NCI-H146 (cell line): ENCODE measurements around the gene CATSPERZ.
"Not testable (repeated sequence)": the region's sequence is repeated elsewhere in the genome, so short reads cannot be mapped to it uniquely, and the experiment has no call there.

Experiments used
- DNase-seq: peaks from one replicate; lab custom pipeline; 2025; lab: John Stamatoyannopoulos, UW

The CATSPERZ gene

DNA sequence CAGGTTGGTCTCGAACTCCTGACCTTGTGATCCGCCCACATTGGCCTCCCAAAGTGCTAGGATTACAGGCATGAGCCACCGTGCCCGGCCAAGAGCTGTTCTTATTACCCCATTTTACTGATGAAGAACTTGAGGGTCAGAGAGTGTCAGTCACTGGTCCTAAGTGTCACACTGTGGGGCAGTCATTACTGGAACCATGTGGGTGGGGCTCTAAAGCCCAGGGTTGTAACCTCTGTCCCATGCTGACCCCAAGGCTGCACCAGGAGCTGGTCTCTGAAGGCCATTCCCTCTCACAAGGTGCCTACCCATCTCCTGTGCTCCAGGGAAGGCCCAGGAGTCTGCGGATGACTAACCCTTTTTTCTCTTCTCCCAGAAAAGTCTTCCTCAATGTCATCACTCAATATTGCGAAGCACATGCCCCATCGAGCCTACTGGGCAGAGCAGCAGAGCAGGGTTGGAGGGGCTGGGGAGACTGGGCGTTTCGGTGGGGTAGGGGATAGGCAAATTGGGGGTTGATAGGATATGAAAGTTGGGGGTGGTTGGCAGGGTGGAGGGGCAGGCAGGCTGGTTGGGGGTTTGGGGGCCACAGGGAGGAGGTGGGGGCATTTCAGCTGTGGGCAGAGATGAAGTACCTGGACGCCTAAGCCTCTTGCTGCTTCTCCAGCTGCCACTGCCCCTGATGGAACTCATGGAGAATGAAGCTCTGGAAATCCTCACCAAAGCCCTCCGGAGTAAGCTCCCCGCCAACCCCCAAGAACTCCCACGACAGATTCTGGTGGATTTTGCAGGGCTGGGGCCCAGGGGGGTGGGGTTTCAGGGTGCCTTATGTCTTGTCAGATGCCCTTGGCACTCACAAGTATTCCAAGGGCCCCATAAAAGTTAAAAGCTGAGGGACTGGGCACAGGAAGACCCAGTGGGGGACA lies 3.2 kb downstream of the CATSPERZ start:
- no peak for DNase-seq

DNA sequence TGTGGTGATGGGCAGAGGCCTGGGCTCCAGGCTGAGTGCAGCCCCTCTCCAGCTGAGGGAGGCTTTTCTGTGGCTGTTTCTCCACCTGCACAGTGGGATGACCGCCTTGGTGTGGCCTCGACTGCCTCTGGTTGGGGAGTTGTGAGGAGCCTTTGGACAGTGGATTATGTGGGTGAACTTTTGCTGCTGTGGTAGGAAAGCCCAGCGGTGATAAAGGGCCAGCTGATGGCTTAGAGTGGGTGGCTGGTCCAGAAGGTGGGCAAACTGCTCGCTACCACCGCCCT lies 3.8 kb downstream of the CATSPERZ start:
- no peak for DNase-seq

DNA sequence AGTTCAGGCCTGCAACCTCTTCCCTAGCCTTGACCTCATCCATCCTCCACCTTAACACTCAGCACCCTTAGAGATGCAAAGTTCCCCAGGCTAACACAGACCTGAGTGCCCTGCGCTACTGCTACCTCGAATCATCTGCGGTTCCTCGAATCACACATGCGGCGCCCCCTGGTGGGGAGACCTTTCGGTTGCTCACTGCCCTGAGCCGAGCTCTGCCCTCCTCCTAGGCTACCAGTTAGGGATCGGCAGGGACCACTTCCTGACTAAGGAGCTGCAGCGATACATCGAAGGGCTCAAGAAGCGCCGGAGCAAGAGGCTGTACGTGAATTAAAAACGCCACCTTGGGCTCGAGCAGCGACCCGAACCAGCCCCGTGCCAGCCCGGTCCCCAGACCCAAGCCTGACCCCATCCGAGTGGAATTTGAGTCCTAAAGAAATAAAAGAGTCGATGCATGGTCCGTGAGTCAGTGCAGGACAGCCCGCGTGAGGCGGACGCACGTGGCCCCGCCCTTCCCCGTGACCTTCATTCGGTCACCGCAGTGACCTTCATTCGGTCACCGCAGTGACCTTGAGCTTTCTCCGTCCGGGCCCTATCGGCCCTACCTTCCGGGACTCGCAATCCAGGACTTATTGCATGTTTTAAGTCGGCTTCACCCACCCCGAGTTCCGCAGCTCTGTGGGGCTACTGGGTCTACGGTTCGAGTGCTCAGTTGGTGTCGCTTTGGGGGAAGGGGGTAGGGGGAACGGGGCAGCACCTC lies 4.3 kb downstream of the CATSPERZ start:
- peak; percentile 90 for DNase-seq

DNA sequence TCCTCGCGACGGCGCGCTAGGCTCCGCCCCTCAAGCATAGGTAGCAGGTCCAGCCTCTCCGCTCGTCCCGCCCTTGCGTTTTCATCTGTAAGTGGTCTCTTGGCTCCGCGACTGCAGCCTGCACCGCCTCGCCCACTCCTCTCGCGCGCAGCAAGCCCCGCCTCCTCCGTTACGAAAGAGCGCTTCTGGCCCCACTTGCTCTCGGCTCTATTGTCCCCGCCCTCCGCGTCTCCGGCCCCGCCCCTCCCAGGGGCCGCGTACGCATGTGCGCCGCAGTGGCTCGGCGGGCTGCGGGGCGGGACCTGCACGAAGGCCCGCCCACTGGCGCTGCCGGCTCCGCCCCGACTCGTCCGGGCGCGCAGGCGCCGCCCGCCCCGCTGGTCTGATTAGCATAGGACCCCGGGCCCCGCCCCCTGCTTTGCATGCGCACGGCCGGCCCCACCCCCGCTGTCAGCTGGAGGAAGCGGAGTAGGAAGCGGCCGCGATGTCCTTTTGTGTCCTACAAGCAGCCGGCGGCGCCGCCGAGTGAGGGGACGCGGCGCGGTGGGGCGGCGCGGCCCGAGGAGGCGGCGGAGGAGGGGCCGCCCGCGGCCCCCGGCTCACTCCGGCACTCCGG lies 5.0 kb downstream of the CATSPERZ start, which contains the start of gene ESRRA:
Gene ESRRA, plus strand, starts transcription at position 450 of the 616 bp plus-strand sequence. CDS start 1,656 bp downstream, outside the sequence.
- peak; percentile 100 for DNase-seq

DNA sequence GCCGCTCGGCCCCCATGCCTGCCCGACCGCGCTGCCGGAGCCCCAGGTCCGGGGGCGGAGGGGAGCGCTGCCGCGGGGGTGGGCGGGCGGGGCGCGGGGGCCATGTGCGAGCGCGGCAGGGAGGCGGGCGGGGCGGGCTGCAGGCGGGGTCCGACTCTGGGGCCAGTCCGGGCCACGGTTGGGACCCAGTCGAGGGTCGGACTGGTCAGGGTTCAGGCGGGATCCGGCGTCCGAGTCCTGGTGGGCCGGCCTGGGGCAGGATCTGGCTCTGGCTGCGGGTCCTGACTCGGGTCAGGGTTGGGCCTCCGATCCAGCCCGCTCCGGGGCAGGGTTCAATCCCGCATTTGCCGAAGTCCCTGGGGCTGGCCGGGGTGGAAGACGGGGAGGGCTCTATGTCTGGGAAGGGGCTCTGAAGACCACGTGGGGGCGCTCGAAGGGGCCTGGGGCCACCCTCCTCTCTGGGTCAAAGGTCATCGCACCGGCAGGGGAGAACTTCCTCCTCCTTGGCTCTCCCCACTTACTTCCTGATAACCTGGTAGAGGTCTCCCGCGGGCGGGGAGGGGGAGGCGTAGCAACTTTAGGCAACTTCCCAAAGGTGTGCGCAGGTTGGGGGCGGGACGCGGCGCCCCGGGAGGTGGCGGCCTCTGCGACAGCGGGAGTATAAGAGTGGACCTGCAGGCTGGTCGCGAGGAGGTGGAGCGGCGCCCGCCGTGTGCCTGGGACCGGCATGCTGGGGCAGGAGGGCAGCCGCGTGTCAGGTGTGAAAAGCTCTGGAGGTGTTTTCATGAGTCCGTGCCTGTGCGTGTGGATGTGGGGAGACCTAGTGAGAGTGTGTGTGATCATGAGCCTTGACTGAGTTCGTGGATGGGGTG lies 5.8 kb downstream of the CATSPERZ start:
- peak; percentile 68 for DNase-seq

DNA sequence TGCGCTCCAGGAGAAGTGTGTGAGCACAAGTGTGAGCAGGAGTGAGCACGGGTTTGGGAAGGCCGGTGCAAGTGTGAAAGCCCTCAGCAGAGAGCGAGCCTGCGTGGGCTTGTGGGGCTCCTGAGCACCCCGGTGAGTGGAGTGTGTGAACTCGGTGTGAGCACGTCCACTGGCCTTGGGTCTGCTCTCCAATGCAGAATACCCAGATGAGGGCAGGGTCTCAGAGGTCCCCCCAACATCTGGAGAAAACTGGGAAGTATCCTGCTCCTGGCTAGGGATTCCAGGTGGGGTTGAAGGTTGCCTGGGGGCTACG lies 6.4 kb downstream of the CATSPERZ start:
- DNase-seq = no peak

DNA sequence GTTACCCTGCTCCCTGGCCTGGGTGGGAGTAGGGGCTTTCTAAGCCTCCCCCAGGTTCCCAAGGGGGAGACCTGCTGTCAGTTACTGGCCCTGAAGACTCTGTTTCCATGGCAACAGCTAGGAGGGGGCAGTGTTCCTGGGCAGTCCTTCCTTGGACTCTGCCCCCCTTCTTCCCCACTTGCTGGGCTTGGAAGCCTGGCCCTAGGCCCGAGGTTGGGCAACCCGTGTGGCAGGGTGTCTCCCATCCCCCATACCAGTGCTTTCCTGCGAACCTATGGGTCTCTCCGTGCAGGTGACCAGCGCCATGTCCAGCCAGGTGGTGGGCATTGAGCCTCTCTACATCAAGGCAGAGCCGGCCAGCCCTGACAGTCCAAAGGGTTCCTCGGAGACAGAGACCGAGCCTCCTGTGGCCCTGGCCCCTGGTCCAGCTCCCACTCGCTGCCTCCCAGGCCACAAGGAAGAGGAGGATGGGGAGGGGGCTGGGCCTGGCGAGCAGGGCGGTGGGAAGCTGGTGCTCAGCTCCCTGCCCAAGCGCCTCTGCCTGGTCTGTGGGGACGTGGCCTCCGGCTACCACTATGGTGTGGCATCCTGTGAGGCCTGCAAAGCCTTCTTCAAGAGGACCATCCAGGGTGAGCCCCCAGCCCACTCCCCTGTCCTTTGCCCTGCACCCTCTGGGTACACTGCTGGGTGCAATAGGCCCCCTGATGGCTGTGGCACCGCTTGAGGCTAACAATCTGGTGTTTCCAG lies 6.9 kb downstream of the CATSPERZ start:
- no peak for DNase-seq

DNA sequence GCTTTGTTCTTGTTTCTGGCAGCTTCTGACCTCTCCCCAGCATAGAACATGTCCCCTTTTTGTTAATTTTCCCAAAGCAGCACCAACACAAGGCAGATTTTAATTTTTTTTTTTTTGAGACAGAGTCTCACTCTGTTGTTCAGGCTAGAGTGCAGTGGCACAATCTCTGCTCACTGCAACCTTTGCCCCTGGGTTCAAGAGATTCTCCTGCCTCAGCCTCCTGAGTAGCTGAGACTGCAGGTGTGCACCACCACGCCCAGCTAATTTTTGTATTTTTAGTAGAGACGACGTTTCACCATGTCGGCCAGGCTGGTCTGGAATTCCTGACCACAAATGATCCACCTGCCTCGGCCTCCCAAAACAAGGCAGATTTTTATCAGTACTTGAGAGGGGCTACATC lies 7.6 kb downstream of the CATSPERZ start:
- DNase-seq = not testable (repeated sequence)

DNA sequence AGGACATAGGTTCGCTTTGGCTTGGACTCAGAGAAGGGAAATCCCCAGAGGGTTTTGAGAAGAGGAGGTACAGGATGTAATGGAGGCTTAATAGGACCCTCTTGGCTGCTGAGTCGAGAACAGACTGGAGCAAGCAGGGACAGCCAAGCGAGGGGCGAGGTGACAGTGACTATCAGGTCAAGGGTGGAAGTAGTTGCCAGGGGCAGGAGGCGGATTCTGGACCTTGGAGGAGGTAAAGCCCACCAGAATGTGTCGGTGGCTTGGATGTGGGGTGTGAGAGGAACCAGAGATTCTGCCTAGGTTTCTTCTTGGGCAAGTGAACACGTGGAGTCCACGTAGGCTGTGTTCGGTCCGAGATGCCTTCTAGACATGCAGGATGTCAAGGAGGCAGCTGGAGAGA lies 12.8 kb downstream of the CATSPERZ start:
- DNase-seq = no peak

DNA sequence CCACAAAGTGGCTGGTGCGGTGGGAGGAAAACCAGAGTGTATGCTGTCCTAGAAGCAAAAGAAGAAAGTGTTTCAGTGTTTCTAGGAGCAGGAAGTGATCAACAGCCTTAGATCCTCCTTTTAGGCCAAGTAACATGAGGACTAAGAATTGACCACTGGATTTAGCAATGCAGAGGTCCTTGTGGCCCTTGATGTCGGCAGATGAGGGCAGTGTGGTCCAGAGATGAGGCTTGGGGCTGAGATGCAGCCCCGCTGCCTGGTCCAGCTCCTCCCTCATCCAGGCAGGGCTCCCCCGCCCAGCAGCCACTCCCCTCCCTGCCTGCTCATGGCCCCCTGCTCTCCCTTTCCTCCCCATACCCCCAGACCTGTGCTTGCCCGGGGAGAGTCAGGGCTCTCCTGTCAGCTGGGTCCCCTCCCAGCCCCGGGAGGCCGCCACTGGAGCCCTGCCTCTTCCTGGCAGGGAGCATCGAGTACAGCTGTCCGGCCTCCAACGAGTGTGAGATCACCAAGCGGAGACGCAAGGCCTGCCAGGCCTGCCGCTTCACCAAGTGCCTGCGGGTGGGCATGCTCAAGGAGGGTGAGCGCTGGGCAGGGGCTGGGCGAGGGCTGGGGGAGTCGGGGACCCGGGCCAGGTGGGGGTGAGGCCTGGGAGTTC lies 13.5 kb downstream of the CATSPERZ start:
- no peak for DNase-seq

DNA sequence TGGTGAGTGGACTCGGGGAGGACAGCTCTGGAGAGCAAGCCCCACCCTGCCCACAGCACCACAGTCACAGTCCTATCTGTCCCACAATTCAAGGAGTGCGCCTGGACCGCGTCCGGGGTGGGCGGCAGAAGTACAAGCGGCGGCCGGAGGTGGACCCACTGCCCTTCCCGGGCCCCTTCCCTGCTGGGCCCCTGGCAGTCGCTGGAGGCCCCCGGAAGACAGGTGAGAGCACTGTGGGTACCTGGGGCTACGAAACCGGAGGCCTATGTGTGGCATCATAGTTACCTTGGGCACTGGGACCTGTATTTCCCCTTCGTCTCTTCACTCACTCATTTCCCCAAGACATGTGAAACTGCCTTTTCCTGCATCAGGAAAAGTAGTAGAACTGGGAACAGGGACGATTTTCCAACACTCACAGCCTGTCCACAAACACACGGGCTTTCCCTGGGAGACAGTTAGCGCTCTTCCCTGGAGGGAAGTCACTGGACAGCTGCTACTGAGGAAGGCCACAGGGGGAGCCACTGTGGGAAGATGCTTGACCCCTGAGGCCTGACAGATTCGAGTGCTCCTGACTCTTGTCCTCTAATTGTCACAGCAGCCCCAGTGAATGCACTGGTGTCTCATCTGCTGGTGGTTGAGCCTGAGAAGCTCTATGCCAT lies 14.1 kb downstream of the CATSPERZ start:
- DNase-seq = no peak

DNA sequence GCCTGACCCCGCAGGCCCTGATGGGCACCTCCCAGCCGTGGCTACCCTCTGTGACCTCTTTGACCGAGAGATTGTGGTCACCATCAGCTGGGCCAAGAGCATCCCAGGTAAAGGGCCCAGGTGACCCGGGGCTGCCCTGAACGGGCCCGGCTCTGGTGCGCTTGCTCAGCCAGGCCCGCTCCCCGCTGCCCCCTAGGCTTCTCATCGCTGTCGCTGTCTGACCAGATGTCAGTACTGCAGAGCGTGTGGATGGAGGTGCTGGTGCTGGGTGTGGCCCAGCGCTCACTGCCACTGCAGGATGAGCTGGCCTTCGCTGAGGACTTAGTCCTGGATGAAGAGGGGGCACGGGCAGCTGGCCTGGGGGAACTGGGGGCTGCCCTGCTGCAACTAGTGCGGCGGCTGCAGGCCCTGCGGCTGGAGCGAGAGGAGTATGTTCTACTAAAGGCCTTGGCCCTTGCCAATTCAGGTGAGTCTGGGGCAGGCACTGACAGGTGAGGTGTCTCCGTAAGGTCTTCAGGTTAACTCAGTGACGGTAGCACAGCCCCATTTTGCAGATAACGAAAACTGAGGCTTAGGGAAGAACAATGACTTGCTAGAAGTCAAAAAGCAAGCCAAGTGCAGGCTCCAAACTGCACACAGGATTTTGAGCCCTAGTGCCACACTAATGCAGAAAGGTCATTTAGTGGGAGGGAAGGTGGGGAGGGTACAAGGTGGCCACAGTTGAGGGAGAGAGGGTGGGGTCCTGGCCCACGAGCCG lies 14.8 kb downstream of the CATSPERZ start:
- DNase-seq = no peak

DNA sequence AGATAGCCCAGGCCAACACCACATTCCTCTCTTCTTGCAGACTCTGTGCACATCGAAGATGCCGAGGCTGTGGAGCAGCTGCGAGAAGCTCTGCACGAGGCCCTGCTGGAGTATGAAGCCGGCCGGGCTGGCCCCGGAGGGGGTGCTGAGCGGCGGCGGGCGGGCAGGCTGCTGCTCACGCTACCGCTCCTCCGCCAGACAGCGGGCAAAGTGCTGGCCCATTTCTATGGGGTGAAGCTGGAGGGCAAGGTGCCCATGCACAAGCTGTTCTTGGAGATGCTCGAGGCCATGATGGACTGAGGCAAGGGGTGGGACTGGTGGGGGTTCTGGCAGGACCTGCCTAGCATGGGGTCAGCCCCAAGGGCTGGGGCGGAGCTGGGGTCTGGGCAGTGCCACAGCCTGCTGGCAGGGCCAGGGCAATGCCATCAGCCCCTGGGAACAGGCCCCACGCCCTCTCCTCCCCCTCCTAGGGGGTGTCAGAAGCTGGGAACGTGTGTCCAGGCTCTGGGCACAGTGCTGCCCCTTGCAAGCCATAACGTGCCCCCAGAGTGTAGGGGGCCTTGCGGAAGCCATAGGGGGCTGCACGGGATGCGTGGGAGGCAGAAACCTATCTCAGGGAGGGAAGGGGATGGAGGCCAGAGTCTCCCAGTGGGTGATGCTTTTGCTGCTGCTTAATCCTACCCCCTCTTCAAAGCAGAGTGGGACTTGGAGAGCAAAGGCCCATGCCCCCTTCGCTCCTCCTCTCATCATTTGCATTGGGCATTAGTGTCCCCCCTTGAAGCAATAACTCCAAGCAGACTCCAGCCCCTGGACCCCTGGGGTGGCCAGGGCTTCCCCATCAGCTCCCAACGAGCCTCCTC lies 15.7 kb downstream of the CATSPERZ start:
- DNase-seq = not testable (repeated sequence)

DNA sequence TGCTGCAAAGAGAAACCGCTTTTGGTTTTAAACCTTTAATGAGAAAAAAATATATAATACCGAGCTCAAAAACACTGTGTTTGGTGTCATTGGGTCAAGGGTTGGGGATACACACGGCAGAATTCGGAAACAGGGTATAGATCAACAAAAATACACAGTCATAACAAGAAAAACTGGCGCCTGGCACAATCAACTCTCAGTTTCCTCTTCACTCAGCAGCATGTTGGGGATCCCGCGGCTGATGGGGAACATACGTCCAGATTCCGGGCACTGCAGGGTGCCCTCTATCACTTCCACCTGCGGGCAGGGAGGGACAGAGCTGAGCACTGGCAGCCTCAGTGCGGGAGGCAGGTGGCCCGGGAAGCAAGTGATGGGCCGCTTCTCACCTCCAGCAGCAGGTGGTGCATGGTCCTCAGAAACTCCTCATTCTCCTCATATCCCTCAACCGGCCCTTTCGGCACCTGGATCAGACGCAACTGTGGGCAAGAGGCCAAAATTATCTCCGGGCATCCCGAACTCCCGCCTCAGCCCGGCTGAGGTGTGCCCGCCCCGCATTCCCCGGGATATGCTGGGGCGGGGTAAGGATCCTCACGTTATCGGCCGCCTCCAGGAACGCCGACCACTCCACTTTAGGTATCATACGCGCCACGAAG lies 16.6 kb downstream of the CATSPERZ start:
- DNase-seq = peak; percentile 69

DNA sequence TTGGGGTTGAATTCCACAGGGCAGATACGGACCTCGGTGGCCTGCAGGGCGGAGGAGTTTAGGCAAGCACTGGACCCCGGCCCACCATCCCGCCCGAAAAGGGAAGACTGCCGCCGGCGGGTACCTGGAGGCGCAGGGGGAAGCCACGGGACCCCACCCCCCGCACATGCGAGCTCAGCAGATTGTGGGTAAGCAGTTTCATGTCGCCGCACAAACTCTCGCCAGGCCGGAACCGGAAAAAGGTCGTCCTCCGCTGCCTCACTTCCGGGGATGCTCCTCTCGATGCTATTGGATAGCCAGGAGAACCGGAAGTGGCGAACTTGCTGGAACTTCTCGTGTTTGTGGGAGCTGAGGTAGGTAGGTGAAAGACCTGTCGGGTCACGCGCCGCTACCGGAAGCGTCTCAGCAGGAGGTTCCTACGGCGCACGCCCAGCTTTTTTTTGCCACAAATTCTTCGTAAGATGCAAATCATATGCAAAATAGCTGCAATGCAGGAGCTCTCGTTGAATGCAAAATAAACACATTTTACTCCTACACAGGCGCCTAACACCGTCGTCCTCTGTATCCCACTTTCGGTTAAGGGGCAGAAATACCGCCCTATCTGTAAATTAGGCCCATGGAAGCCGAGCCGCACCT lies 17.3 kb downstream of the CATSPERZ start, which contains the start of gene TRMT112:
Gene TRMT112, minus strand, starts transcription at position 235 of the 636 bp plus-strand sequence. Its CDS starts 33 bp downstream, at position 202.
- DNase-seq = peak; percentile 98

DNA sequence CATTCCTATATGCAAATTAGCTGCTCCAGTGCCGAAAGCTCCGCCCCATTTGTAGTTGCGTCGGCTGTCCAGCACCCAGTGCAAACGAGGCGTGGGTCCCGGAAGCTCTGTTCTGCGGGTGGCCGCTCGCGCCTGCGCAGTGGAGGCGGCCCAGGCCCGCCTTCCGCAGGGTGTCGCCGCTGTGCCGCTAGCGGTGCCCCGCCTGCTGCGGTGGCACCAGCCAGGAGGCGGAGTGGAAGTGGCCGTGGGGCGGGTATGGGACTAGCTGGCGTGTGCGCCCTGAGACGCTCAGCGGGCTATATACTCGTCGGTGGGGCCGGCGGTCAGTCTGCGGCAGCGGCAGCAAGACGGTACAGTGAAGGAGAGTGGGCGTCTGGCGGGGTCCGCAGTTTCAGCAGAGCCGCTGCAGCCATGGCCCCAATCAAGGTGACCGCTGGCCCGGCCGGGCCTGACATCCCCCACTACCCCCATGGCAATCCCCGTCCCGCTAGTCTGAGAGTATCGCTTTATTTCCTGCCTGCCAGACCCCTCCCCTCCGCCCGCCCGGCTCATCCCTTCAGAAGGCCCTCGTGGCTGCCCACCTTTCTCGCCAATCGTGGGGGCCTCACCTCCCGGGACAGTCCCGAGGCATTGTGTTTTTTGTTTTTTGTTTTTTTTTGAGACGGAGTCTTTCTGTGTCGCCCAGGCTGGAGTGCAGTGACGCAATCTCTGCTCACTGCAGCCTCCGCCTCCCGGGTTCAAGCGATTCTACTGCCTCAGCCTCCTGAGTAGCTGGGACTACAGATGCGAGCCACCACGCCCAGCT lies 18.0 kb downstream of the CATSPERZ start, which contains the start of gene PRDX5:
Gene PRDX5, plus strand, starts transcription at position 161 of the 805 bp plus-strand sequence. Its CDS starts 95 bp downstream, at position 256.
- DNase-seq = peak; percentile 96
